OCI-LY3 (cell line): ENCODE results near the gene SPIRE1.

Experiments
- EZH2phosphoT487 ChIP-seq: fragments of 200-600 bp; shearing (Covaris generic); IDR thresholded peaks from 2 replicates; pipeline ENCODE4 v1.6.1; 2018; ENCODE audit warnings: antibody characterized with exemption, mixed run types, low read depth
- TF ChIP-seq, protein P1 (sequence below): fragments of 200-600, 300-600 bp; sonication (generic); IDR thresholded peaks from 2 replicates; pipeline ENCODE4 v1.5.1; 2014; ENCODE audit warnings: antibody characterized with exemption, low read length, low read depth

GRCh38 chr18:12408247-12408869, 249.5 kb downstream of the SPIRE1 start:
- TF ChIP-seq, protein P1, sequence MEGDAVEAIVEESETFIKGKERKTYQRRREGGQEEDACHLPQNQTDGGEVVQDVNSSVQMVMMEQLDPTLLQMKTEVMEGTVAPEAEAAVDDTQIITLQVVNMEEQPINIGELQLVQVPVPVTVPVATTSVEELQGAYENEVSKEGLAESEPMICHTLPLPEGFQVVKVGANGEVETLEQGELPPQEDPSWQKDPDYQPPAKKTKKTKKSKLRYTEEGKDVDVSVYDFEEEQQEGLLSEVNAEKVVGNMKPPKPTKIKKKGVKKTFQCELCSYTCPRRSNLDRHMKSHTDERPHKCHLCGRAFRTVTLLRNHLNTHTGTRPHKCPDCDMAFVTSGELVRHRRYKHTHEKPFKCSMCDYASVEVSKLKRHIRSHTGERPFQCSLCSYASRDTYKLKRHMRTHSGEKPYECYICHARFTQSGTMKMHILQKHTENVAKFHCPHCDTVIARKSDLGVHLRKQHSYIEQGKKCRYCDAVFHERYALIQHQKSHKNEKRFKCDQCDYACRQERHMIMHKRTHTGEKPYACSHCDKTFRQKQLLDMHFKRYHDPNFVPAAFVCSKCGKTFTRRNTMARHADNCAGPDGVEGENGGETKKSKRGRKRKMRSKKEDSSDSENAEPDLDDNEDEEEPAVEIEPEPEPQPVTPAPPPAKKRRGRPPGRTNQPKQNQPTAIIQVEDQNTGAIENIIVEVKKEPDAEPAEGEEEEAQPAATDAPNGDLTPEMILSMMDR, result no peak
- no peak for TF ChIP-seq EZH2phosphoT487
